Heart right ventricle (tissue), 16 donors: ENCODE measurements around the gene RAB11FIP3. TPM values are rescaled to one million over a fixed set of nuclear protein-coding genes. Genes with fewer than 3 reads are reported as not detected.
A peak's percentile ranks its signal among the peaks of the same experiment; 100 is the strongest.

Experiments used
- ATAC-seq, 8 donors: fragments of 200-7000 bp; cut with Tn5 transposase; one replicate each; pipeline ENCODE4 v1.9.1; 2020; ENCODE audit warnings: mild to moderate bottlenecking in 8 of 8, moderate library complexity in 8 of 8, moderate number of reproducible peaks in 1 of 8
- DNase-seq, 2 donors: peaks; one replicate each; pipeline ENCODE4 v3.0.0-alpha.2; 2020
- H3K27ac ChIP-seq, 10 donors: fragments of 200-600 bp; sonication (generic) in 2 of 10; one replicate each; pipeline versions ENCODE4 v1.5.0 to v1.8.0; 2020 to 2022; ENCODE audit warnings: mild to moderate bottlenecking in 3 of 10
- H3K27me3 ChIP-seq, 7 donors: fragments of 200-600 bp; one replicate each; pipeline ENCODE4 v1.8.0; 2021 to 2022; ENCODE audit warnings: mild to moderate bottlenecking in 2 of 7
- H3K36me3 ChIP-seq, 9 donors: fragments of 200-600 bp; sonication (generic) in 1 of 9; one replicate each; pipeline versions ENCODE4 v1.5.0 to v1.8.0; 2020 to 2022; ENCODE audit warnings: mild to moderate bottlenecking in 2 of 9
- H3K4me1 ChIP-seq, 9 donors: fragments of 200-600 bp; sonication (generic) in 1 of 9; one replicate each; pipeline versions ENCODE4 v1.5.0 to v1.8.0; 2020 to 2022; ENCODE audit warnings: mild to moderate bottlenecking in 4 of 9
- H3K4me3 ChIP-seq, 10 donors: fragments of 200-600 bp; sonication (generic) in 2 of 10; one replicate each; pipeline versions ENCODE4 v1.5.0 to v1.8.0; 2020 to 2022; ENCODE audit warnings: mild to moderate bottlenecking in 7 of 10, moderate library complexity in 2 of 10
- H3K9me3 ChIP-seq, 11 donors: fragments of 200-600 bp in 10 of 11; sonication (generic) in 2 of 11; one replicate each; pipeline versions ENCODE4 v1.5.0 to v1.8.0; 2013 to 2022; ENCODE audit warnings: mild to moderate bottlenecking in 2 of 11, control low read depth in 1 of 11, moderate library complexity in 1 of 11
- WGBS, 2 donors: extraction: QIAGEN DNeasy Blood & Tissue Kit; methylation state at CpG; one replicate each; pipeline ENCODE4 v1.1.7; 2013; ENCODE audit warnings: inconsistent platforms in 1 of 2; 5-methylcytosine and 5-hydroxymethylcytosine counted together
- intact Hi-C, 10 donors: fragments of 100-400 bp; cut with DNase I; formaldehyde crosslinking; loops; one replicate each; pipeline versions ENCODE4 v1.11.1 to v1.14.2; 2022
- polyA plus RNA-seq, 2 donors: library from polyadenylated mRNA; stranded (reverse); fragments of 200-250 nt; gene quantifications; one replicate each; pipeline ENCODE4 v1.2.3, GENCODE V29; 2013
- total RNA-seq, 10 donors: library from RNA; stranded (reverse); fragmentation: NEBNext Ultra II Directional in 3 of 10; extraction: Animal tissue kit (Norgen Biotek cat#: 25700) in 3 of 10; gene quantifications; one replicate each; pipeline versions ENCODE4 v1.2.1 to v1.2.4, GENCODE V29; 2021 to 2023
- TF ChIP-seq, protein P1 (sequence below), 9 donors: fragments of 200-600 bp; sonication (generic) in 2 of 9; IDR thresholded peaks; one replicate each; pipeline versions ENCODE4 v1.5.0 to v1.8.0; 2021 to 2022; ENCODE audit warnings: antibody characterized with exemption in 9 of 9, mild to moderate bottlenecking in 5 of 9, moderate library complexity in 1 of 9
- donor health status: Arrhythmogenic right ventricular cardiomyopathy.
- donor health status: ischemic (EF 13 %, LVEDD 7.1; RV severe dilation, severe dysfunction).
- donor health status: healthy with polysubstance abuse.
- donor health status: DM: no; HTN: yes; CAD: no.
- donor health status: DM: no; HTN: no; CAD: no.
- donor health status: ischemic (EF 25% LVEDD 6.9; RV normal size, moderate dysfunction).
- donor health status: ischemic (EF 25% LVEDD 5.7; RV mildly dilated, moderate dysfunction).
- donor health status: healthy.
- donor health status: DM: yes; HTN: yes; CAD: no.
- donor health status: Ischemic cardiomyopathy.
- donor health status: ischemic (EF 35%, LVEDD 5.7; RV mildly dilated, moderate dysfunction).
- donor health status: nonischemic (EF 11% LVEDD 7.7; RV severe dilation, severe dysfunction).
- donor health status: DM: yes; HTN: yes; CAD: no.
- donor health status: PGD.
- donor health status: ischemic (EF 29% LVEDD 5.4; RV normal size, mild dysfunction).
- donor health status: nonischemic (EF 23%, LVEDD 6.1; RV moderate dilation, normal function).

Gene RAB11FIP3
- total and polyA plus RNA-seq, 12 donors: 16.6 to 40.3 (median 29.1) TPM

DNA sequence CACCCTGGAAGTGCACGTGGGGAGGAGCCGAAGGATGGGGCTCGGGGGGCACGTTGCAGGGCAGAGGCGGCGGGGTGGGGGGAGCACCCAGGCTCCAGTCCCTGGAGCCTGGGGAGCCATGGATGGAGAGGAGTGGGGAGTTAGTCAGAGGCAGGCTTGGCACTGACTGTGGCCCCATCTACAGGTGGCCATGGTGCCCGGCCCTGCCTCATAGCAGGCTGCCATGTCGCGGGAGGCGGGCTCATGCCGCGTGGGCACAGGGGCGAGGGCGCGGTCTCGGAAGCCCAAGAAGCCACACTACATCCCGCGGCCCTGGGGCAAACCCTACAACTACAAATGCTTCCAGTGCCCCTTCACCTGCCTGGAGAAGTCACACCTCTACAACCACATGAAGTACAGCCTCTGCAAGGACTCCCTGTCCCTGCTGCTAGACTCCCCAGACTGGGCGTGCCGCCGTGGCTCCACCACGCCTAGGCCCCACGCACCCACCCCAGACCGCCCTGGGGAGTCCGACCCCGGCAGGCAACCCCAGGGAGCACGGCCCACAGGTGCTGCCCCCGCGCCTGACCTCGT is 137.7 kb downstream of the RAB11FIP3 start:
- no peak for ATAC-seq
- H3K27me3 ChIP-seq: peaks cover 5 to 54% (median 40%) of the 10 kb centered on the region in 7 donors
- TF ChIP-seq, protein P1, sequence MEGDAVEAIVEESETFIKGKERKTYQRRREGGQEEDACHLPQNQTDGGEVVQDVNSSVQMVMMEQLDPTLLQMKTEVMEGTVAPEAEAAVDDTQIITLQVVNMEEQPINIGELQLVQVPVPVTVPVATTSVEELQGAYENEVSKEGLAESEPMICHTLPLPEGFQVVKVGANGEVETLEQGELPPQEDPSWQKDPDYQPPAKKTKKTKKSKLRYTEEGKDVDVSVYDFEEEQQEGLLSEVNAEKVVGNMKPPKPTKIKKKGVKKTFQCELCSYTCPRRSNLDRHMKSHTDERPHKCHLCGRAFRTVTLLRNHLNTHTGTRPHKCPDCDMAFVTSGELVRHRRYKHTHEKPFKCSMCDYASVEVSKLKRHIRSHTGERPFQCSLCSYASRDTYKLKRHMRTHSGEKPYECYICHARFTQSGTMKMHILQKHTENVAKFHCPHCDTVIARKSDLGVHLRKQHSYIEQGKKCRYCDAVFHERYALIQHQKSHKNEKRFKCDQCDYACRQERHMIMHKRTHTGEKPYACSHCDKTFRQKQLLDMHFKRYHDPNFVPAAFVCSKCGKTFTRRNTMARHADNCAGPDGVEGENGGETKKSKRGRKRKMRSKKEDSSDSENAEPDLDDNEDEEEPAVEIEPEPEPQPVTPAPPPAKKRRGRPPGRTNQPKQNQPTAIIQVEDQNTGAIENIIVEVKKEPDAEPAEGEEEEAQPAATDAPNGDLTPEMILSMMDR (IDR thresholded peaks at IDR 0.05): no peak
- intact Hi-C loops: no loop called here
- H3K27ac ChIP-seq: no peak overlapping the region
- no peak overlapping the region for H3K4me3 ChIP-seq
- peaks cover 18 to 37% (median 31%) of the 10 kb centered on the region in 9 donors for H3K4me1 ChIP-seq
- no peaks in the 10 kb centered on the region for H3K36me3 ChIP-seq
- no peak for DNase-seq
- WGBS, 2 donors: 87 to 89% methylated on average over 30 of the region's 30 CpGs
- H3K9me3 ChIP-seq: no peaks in the 10 kb centered on the region

DNA sequence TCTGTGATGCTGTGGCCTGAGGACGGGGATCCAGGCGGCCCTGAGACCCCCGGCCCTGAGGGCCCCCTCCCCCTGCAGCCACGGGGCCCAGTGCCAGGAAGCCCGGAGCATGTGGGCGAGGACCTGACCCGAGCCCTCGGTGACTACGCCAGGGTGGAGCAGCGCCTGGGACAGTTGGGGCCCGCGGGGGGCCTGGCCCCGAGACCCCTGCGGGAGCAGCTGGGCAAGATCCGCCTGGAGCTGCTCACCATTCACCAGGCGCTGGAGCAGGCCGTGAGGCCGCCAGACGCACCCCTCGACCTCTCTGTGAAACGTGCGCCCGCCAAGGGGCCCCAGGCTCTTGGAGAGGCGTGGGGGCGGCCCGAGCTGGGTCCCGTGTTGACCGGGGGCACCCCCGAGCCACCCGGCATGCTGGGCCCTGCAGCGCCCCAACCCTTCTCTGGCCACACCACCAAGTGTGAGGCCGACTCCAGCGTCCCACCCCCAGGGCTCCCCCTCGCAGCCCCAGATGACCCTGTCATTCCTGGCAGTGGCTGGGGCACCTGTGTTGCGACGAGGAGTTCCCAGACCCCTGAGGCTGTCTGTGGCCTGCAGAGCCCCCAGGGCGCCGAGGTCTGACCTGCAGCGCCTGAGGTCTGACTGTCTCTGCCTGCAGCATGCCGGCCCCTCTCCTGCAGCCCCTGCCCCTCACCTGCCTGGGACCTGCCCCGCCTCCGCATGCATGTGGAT is 139.4 kb downstream of the RAB11FIP3 start:
- Histone ChIP-seq H3K4me1 (peaks cover 18 to 42% (median 37%) of the 10 kb centered on the region in 9 donors), H3K36me3 (no peaks in the 10 kb centered on the region), H3K4me3 (no peak overlapping the region), H3K27me3 (peaks cover 0 to 38% (median 23%) of the 10 kb centered on the region in 7 donors), H3K9me3 (no peaks in the 10 kb centered on the region), H3K27ac (no peak overlapping the region)
- TF ChIP-seq, protein P1 (IDR thresholded peaks at IDR 0.05): no peak
- 88 to 93% methylated on average over 40 to 42 of the region's 42 CpGs for WGBS, 2 donors
- no peak for ATAC-seq
- DNase-seq: no peak
- intact Hi-C loops: loop anchor here in 1 of 10 donors (5.0 kb wide), 1 partner anchor 38 kb away; the partner anchor contains the start of gene CAPN15

DNA sequence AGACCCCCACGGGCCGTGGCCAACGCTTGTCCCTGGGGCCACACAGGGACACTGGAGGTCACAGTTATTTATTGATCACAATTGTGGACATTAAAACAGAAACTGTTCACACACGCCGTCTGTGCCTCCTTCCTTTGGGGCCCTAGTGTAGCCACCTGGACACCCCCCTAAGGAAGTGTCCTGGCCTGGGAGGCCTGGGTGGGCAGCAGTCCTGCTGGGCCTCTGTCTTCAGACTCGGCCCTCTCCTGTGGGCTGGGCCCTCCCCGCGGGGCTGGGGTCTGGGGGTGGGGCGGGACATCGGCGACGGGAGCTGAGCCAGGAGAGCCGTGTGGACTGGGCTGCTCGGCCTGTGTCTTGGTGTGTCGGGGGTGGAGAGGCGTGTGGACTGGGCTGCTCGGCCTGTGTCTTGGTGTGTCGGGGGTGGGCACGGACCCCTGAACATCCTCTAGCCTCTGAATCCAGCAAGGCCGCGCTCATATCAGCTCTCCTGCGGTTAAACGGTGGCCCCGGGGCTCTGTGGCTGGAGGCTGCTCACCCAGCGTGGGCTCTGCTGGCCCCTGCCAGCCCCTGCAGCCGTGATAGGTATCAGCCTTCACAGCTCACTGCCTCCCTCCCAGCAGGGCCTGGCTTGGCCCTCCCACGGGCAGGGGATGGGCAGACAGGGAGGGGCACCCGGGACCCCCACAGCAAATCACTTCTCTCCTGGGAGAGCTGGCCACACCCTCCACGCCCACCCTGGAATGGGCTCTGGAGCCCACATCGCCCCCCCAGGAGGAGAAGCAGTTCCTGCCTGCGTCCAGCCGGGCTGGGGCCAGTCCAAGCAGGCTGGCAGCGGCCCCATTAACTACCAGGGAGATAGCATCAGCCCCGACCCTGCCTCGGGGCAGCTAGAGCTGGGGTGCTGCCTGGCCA is 140.2 kb downstream of the RAB11FIP3 start:
- 47 to 48% methylated on average over 35 of the region's 35 CpGs for WGBS, 2 donors
- Histone ChIP-seq H3K36me3 (no peaks in the 10 kb centered on the region), H3K27me3 (peaks cover 0 to 32% (median 18%) of the 10 kb centered on the region in 7 donors), H3K4me3 (peak overlapping the region in 1 of 10 donors; percentile 48), H3K27ac (peak overlapping the region in 1 of 10 donors; percentile 73), H3K9me3 (no peaks in the 10 kb centered on the region), H3K4me1 (peaks cover 18 to 48% (median 41%) of the 10 kb centered on the region in 9 donors)
- TF ChIP-seq, protein P1 (IDR thresholded peaks at IDR 0.05): no peak
- intact Hi-C loops: loop anchor here in 1 of 10 donors (5.0 kb wide), 1 partner anchor 38 kb away; the partner anchor contains the start of gene CAPN15
- DNase-seq: no peak
- ATAC-seq: no peak
